Activated CD8-positive, alpha-beta T cell treated with anti-CD3 and anti-CD28 coated beads for 36 hours (primary cell): ENCODE measurements around the gene QSER1. TPM values are rescaled to one million over a fixed set of nuclear protein-coding genes. Genes with fewer than 3 reads are reported as not detected.

Experiments
- ATAC-seq: fragments of 200-7000 bp; cut with Tn5 transposase; one replicate; pipeline ENCODE4 v1.10.0; 2021; ENCODE audit warnings: mild to moderate bottlenecking, moderate library complexity
- CTCF ChIA-PET: fragments of 350-600 bp; sonication (Branson Sonifier 250); formaldehyde crosslinking; loops from one replicate; lab custom pipeline; 2021; ENCODE audit warnings: antibody characterized with exemption; lab: Charles Lee
- POLR2A ChIA-PET: fragments of 350-600 bp; sonication (Branson Sonifier 250); formaldehyde crosslinking; loops from one replicate; lab custom pipeline; 2021; ENCODE audit warnings: antibody characterized with exemption; lab: Charles Lee
- DNase-seq: peaks from one replicate; pipeline ENCODE4 v3.0.0-alpha.2; 2020
- H3K27ac Mint-ChIP-seq: one replicate; pipeline ENCODE4 v1.8.0; 2021; ENCODE audit warnings: mild to moderate bottlenecking, mixed read lengths
- H3K27me3 Mint-ChIP-seq: one replicate; pipeline ENCODE4 v1.8.0; 2021; ENCODE audit warnings: mixed read lengths
- H3K36me3 Mint-ChIP-seq: one replicate; pipeline ENCODE4 v1.8.0; 2021; ENCODE audit warnings: low read depth, mixed read lengths
- H3K4me1 Mint-ChIP-seq: one replicate; pipeline ENCODE4 v1.8.0; 2021; ENCODE audit warnings: low read depth, mixed read lengths
- H3K4me3 Mint-ChIP-seq: one replicate; pipeline ENCODE4 v1.8.0; 2021; ENCODE audit warnings: mild to moderate bottlenecking, moderate library complexity, mixed read lengths
- H3K9me3 Mint-ChIP-seq: one replicate; pipeline ENCODE4 v1.8.0; 2021; ENCODE audit warnings: mixed read lengths
- CTCF ChIP-seq: fragments of 200-600 bp; IDR thresholded peaks from one replicate; pipeline ENCODE4 v1.8.0; 2022; ENCODE audit warnings: antibody characterized with exemption, mild to moderate bottlenecking
- intact Hi-C: fragments of 100-400 bp; cut with micrococcal nuclease; formaldehyde crosslinking; loops from one replicate; pipeline ENCODE4 v1.10.0; 2022
- total RNA-seq, 2 experiments: library from RNA; stranded (reverse); gene quantifications; one replicate each; pipeline ENCODE4 v1.2.3, GENCODE V29; 2021

QSER1 gene
- total RNA-seq, 2 experiments from 2014 or later = 10.5 to 11.2 TPM

- ChIA-PET POLR2A (no interaction called here), CTCF (interaction anchor here (1.0 kb wide), 1 partner anchor 127 kb away, joined by 3 read pairs; no protein-coding TSS in a partner anchor)
- Mint-ChIP-seq H3K27ac (no peak overlapping the region), H3K36me3 (peaks cover 48% of the 10 kb centered on the region), H3K9me3 (no peaks in the 10 kb centered on the region), H3K27me3 (no peaks in the 10 kb centered on the region), H3K4me3 (no peak overlapping the region), H3K4me1 (peaks cover 25% of the 10 kb centered on the region)
- DNase-seq (no peak), ATAC-seq (no peak)
- intact Hi-C loops = no loop called here
- TF ChIP-seq CTCF = no peak
Measured at GRCh38 chr11:32939046-32939445, 46.4 kb downstream of the QSER1 start.

GRCh38 chr11:32939866-32940265 lies 47.3 kb downstream of the QSER1 start:
- intact Hi-C loops = no loop called here
- no peak for TF ChIP-seq CTCF
- H3K27ac Mint-ChIP-seq = no peak overlapping the region
- H3K9me3 Mint-ChIP-seq = no peaks in the 10 kb centered on the region
- no peak overlapping the region for H3K4me3 Mint-ChIP-seq
- H3K4me1 Mint-ChIP-seq = peaks cover 25% of the 10 kb centered on the region
- no peaks in the 10 kb centered on the region for H3K27me3 Mint-ChIP-seq
- ChIA-PET POLR2A (no interaction called here), CTCF (interaction anchor here (1.0 to 1.5 kb wide), 3 partner anchors 48 to 126 kb away, joined by 3 read pairs; partner anchors contain the start of gene QSER1)
- DNase-seq (no peak), ATAC-seq (no peak)
- H3K36me3 Mint-ChIP-seq = peaks cover 43% of the 10 kb centered on the region

- CTCF ChIA-PET = interaction anchor here (1.0 to 1.5 kb wide), 2 partner anchors 49 to 125 kb away, joined by 3 read pairs; partner anchors contain the start of gene QSER1
- Mint-ChIP-seq H3K36me3 (peaks cover 43% of the 10 kb centered on the region), H3K4me1 (peaks cover 25% of the 10 kb centered on the region)
Measured at GRCh38 chr11:32940865-32941264, 48.3 kb downstream of the QSER1 start.

GRCh38 chr11:32947978-32948377 lies 55.4 kb downstream of the QSER1 start:
- Mint-ChIP-seq H3K9me3 (peaks cover 3% of the 10 kb centered on the region), H3K36me3 (peaks cover 18% of the 10 kb centered on the region), H3K27me3 (no peaks in the 10 kb centered on the region), H3K4me3 (no peak overlapping the region), H3K4me1 (peaks cover 2% of the 10 kb centered on the region), H3K27ac (no peak overlapping the region)
- POLR2A ChIA-PET = no interaction called here
- ATAC-seq (no peak), DNase-seq (no peak)
- CTCF ChIA-PET = interaction anchor here (1.4 kb wide), 1 partner anchor 12 kb away, joined by 5 read pairs; no protein-coding TSS in a partner anchor
- TF ChIP-seq CTCF = no peak
- intact Hi-C loops = no loop called here

More at GRCh38 chr11:32940865-32941264, 48.3 kb downstream of the QSER1 start:
- ATAC-seq (no peak), DNase-seq (no peak)
- no peak for TF ChIP-seq CTCF
- H3K27me3 Mint-ChIP-seq = no peaks in the 10 kb centered on the region
- intact Hi-C loops = no loop called here
- peak overlapping the region; percentile 34 for H3K27ac Mint-ChIP-seq
- no peaks in the 10 kb centered on the region for H3K9me3 Mint-ChIP-seq
- POLR2A ChIA-PET = no interaction called here
- no peak overlapping the region for H3K4me3 Mint-ChIP-seq

- Mint-ChIP-seq H3K27me3 (no peaks in the 10 kb centered on the region), H3K36me3 (peaks cover 19% of the 10 kb centered on the region), H3K4me3 (no peak overlapping the region), H3K4me1 (peaks cover 2% of the 10 kb centered on the region), H3K27ac (no peak overlapping the region), H3K9me3 (peaks cover 3% of the 10 kb centered on the region)
- TF ChIP-seq CTCF = no peak
- ATAC-seq = no peak
- intact Hi-C loops = no loop called here
- ChIA-PET POLR2A (no interaction called here), CTCF (interaction anchor here (1.2 kb wide), 1 partner anchor 116 kb away, joined by 6 read pairs; no protein-coding TSS in a partner anchor)
- DNase-seq = no peak
Measured at GRCh38 chr11:32949739-32950138, 57.1 kb downstream of the QSER1 start.
